ENCODE measurements around the gene RND3. TPM values are rescaled to one million over a fixed set of nuclear protein-coding genes. Genes with fewer than 3 reads are reported as not detected.

The RND3 gene
- total RNA-seq, 4 donors from 2014 or later, result 2.1 to 14.9 (median 12.3) TPM

DNA sequence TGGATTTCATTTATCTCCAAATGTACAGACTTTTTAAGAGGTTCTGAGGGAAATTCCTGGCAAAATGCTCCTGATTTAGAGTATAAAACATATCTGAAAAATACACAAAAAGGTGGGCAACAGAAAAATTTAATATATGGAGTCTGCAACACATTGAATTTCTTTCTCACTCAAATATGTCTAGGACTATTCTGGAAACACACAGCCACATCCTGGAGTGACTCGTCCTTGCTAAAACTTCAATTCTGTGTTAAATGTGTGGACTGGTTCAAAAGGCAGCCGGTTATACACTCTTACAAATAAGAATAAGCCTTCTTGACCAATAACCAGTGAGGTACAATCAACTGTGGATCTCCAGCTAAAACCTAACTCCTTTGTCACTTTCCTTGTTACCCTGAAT, 44.1 kb upstream of the RND3 start:
- Histone ChIP-seq H3K27me3 (no peaks in the 10 kb centered on the region), H3K36me3 (no peaks in the 10 kb centered on the region), H3K9me3 (no peaks in the 10 kb centered on the region), H3K4me1 (no peaks in the 10 kb centered on the region), H3K27ac (no peak overlapping the region), H3K4me3 (no peak overlapping the region)
- intact Hi-C loops (cut with DNase I; ENCODE audit: low total_unique reads), result no loop called here
- in situ Hi-C loops (cut with MboI; ENCODE audit: low sequenced_read_pairs in 4 of 4), result no loop called here
- TF ChIP-seq, protein P1, sequence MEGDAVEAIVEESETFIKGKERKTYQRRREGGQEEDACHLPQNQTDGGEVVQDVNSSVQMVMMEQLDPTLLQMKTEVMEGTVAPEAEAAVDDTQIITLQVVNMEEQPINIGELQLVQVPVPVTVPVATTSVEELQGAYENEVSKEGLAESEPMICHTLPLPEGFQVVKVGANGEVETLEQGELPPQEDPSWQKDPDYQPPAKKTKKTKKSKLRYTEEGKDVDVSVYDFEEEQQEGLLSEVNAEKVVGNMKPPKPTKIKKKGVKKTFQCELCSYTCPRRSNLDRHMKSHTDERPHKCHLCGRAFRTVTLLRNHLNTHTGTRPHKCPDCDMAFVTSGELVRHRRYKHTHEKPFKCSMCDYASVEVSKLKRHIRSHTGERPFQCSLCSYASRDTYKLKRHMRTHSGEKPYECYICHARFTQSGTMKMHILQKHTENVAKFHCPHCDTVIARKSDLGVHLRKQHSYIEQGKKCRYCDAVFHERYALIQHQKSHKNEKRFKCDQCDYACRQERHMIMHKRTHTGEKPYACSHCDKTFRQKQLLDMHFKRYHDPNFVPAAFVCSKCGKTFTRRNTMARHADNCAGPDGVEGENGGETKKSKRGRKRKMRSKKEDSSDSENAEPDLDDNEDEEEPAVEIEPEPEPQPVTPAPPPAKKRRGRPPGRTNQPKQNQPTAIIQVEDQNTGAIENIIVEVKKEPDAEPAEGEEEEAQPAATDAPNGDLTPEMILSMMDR (IDR thresholded peaks at IDR 0.05 in 4 of 5, conservative IDR thresholded peaks at IDR 0.05 in 1 of 5), result no peak
- TF ChIP-seq POLR2A (IDR thresholded peaks at IDR 0.05), result no peak
- no peak for ATAC-seq
- no peak for DNase-seq

DNA sequence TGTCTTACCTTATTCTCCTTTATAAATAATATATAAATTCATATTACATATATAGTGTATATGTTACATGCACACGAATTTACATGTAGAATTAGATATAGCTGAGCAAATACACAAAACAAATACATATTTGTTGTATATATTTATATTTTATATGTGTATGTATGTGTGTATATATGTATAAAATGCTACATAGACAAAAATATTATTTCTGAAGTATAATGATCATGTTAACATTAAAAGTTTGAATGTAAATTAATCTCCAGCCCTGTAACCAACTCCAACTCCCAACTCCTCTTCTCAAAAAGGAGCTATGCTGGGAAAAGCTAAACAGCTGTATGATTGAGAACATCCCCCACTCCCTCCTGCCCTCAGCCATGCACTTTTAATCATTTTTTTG, 42.7 kb upstream of the RND3 start:
- intact Hi-C loops (cut with DNase I; ENCODE audit: low total_unique reads), result no loop called here
- ATAC-seq (no peak), DNase-seq (no peak)
- no peaks in the 10 kb centered on the region for H3K9me3 ChIP-seq
- H3K4me1 ChIP-seq, result no peaks in the 10 kb centered on the region
- in situ Hi-C loops (cut with MboI; ENCODE audit: low sequenced_read_pairs in 4 of 4), result no loop called here
- no peak overlapping the region for H3K4me3 ChIP-seq
- no peaks in the 10 kb centered on the region for H3K36me3 ChIP-seq
- no peaks in the 10 kb centered on the region for H3K27me3 ChIP-seq
- TF ChIP-seq POLR2A (IDR thresholded peaks at IDR 0.05), result no peak
- TF ChIP-seq, protein P1 (IDR thresholded peaks at IDR 0.05 in 4 of 5, conservative IDR thresholded peaks at IDR 0.05 in 1 of 5), result no peak
- no peak overlapping the region for H3K27ac ChIP-seq

GRCh38 chr2:150528861-150529801, 41.7 kb upstream of the RND3 start:
- intact Hi-C loops (cut with DNase I; ENCODE audit: low total_unique reads) (no loop called here), in situ Hi-C loops (cut with MboI; ENCODE audit: low sequenced_read_pairs in 4 of 4) (no loop called here)
- ATAC-seq (no peak), DNase-seq (no peak)
- no peak for TF ChIP-seq POLR2A (IDR thresholded peaks at IDR 0.05)
- TF ChIP-seq, protein P1 (IDR thresholded peaks at IDR 0.05 in 4 of 5, conservative IDR thresholded peaks at IDR 0.05 in 1 of 5), result no peak
- H3K27me3 ChIP-seq, result no peaks in the 10 kb centered on the region
- H3K4me1 ChIP-seq, result no peaks in the 10 kb centered on the region
- no peak overlapping the region for H3K27ac ChIP-seq
- no peaks in the 10 kb centered on the region for H3K9me3 ChIP-seq
- no peaks in the 10 kb centered on the region for H3K36me3 ChIP-seq
- H3K4me3 ChIP-seq, result no peak overlapping the region

DNA sequence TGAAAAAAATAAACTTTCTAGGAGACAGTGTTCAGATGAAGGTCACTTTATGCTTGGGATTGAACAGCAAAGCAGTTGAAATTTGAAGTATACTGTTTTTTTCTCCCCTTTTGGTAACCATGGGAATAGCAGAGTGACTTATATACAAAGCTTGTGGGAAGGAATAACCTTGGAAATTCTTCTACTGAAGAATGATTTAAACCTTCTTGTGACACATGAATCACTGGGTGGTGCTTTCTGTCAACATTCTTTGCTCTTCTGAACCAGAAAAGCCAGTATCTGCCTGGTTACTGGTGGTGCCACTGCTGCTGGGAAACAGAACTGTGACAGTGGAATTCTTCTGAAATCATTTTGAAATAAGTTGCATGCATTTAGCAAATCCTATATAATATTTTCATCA, 39.4 kb upstream of the RND3 start:
- no peak for TF ChIP-seq POLR2A (IDR thresholded peaks at IDR 0.05)
- TF ChIP-seq, protein P1 (IDR thresholded peaks at IDR 0.05 in 4 of 5, conservative IDR thresholded peaks at IDR 0.05 in 1 of 5), result no peak
- Histone ChIP-seq H3K4me3 (no peak overlapping the region), H3K4me1 (no peaks in the 10 kb centered on the region), H3K27ac (no peak overlapping the region), H3K36me3 (no peaks in the 10 kb centered on the region), H3K9me3 (no peaks in the 10 kb centered on the region), H3K27me3 (no peaks in the 10 kb centered on the region)
- DNase-seq (no peak), ATAC-seq (no peak)
- intact Hi-C loops (cut with DNase I; ENCODE audit: low total_unique reads), result no loop called here
- in situ Hi-C loops (cut with MboI; ENCODE audit: low sequenced_read_pairs in 4 of 4), result no loop called here

Measured in gastrocnemius medialis (tissue), 4 donors.